ENCODE measurements around the gene RPS19BP1.

Gene RPS19BP1

GRCh38 chr22:39529487-39529851, 3.1 kb downstream of the RPS19BP1 start:
- peak overlapping the region; percentile 19; the same call in 1 of the 2 replicates for H3K4me3 ChIP-seq (replicated peaks; ENCODE audit: low read depth, low read length)
- DNase-seq (ENCODE audit: extremely low read depth, low read depth), result no peak
- TF ChIP-seq CTCF (IDR thresholded peaks at IDR 0.05; ENCODE audit: low read depth, low read length, missing control alignments), result no peak

- peak; percentile 79 for DNase-seq (ENCODE audit: extremely low read depth, low read depth)
- H3K4me3 ChIP-seq (replicated peaks; ENCODE audit: low read depth, low read length), result peak overlapping the region; percentile 32
- TF ChIP-seq CTCF (IDR thresholded peaks at IDR 0.05; ENCODE audit: low read depth, low read length, missing control alignments), result peak; percentile 98
These were observed 3.7 kb downstream of the RPS19BP1 start for GRCh38 chr22:39528681-39529486.

- DNase-seq (ENCODE audit: extremely low read depth, low read depth), result no peak
- peak overlapping the region; percentile 32; the same call in 1 of the 2 replicates for H3K4me3 ChIP-seq (replicated peaks; ENCODE audit: low read depth, low read length)
- no peak for TF ChIP-seq CTCF (IDR thresholded peaks at IDR 0.05; ENCODE audit: low read depth, low read length, missing control alignments)
These were observed 4.4 kb downstream of the RPS19BP1 start for GRCh38 chr22:39528080-39528661.

- no peak overlapping the region for H3K4me3 ChIP-seq (replicated peaks; ENCODE audit: low read depth, low read length)
- no peak for DNase-seq (ENCODE audit: extremely low read depth, low read depth)
- no peak for TF ChIP-seq CTCF (IDR thresholded peaks at IDR 0.05; ENCODE audit: low read depth, low read length, missing control alignments)
These were observed 5.0 kb downstream of the RPS19BP1 start for GRCh38 chr22:39527481-39527961.

- DNase-seq (ENCODE audit: extremely low read depth, low read depth), result no peak
- no peak for TF ChIP-seq CTCF (IDR thresholded peaks at IDR 0.05; ENCODE audit: low read depth, low read length, missing control alignments)
- H3K4me3 ChIP-seq (replicated peaks; ENCODE audit: low read depth, low read length), result no peak overlapping the region
These were observed 5.8 kb downstream of the RPS19BP1 start for GRCh38 chr22:39526736-39527171.

- no peak for DNase-seq (ENCODE audit: extremely low read depth, low read depth)
- no peak overlapping the region for H3K4me3 ChIP-seq (replicated peaks; ENCODE audit: low read depth, low read length)
- no peak for TF ChIP-seq CTCF (IDR thresholded peaks at IDR 0.05; ENCODE audit: low read depth, low read length, missing control alignments)
These were observed 6.9 kb downstream of the RPS19BP1 start for GRCh38 chr22:39525658-39525975.

Measured in HFF-Myc (cell line).